Endothelial cell of umbilical vein (primary cell): ENCODE results near the gene SCIN.

Experiments
- EZH2 ChIP-seq: IDR thresholded peaks from 2 replicates; pipeline ENCODE4 v1.6.1; 2012; ENCODE audit warnings: borderline replicate concordance, low read depth, mild to moderate bottlenecking, moderate library complexity, low read length, inconsistent platforms; ENCODE audit not compliant: severe bottlenecking
- MYC ChIP-seq: IDR thresholded peaks from one replicate; pipeline ENCODE4 v1.6.1; 2011; ENCODE audit warnings: mild to moderate bottlenecking, low read depth, low read length
- POLR2A ChIP-seq: IDR thresholded peaks from 2 replicates; pipeline ENCODE4 v1.6.1; 2012; ENCODE audit warnings: low read depth, mild to moderate bottlenecking, control low read depth, low read length
- POLR2AphosphoS5 ChIP-seq: IDR thresholded peaks from 2 replicates; pipeline ENCODE4 v1.6.1; 2012; ENCODE audit warnings: low read depth, mild to moderate bottlenecking, control low read depth, low read length, moderate library complexity; ENCODE audit not compliant: insufficient read depth
- TF ChIP-seq, protein P1 (sequence below), 2 donors: IDR thresholded peaks; 1 replicate in 1 of 2; 2 replicates in 1 of 2; pipeline ENCODE4 v1.5.1; 2011; ENCODE audit warnings: low read length in 2 of 2, mild to moderate bottlenecking in 2 of 2, moderate library complexity in 2 of 2, control low read depth in 1 of 2, inconsistent platforms in 1 of 2, low read depth in 1 of 2; ENCODE audit not compliant: insufficient read depth in 1 of 2; ENCODE audit errors: extremely low read depth in 1 of 2
- TF ChIP-seq, protein P2 (sequence below): IDR thresholded peaks from 2 replicates; pipeline ENCODE4 v1.6.1; 2011; ENCODE audit not compliant: insufficient read depth, insufficient read length

DNA sequence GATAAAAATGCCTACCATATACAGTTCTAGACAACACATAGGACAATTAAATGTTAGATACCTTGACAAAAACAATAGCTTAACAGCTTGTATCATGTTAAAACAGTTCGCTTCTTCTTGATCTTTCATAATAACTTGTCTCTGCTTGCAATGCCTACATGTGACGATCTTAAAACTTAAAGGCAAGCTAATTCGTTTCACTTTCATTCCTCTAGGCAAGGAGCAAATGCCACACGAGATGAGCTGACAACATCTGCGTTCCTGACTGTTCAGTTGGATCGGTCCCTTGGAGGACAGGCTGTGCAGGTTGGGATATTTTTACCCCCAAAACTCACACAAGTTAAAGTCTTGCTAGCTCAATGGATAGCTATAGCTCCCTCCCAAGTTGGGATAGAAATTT, 65.3 kb downstream of the SCIN start:
- no peak for TF ChIP-seq EZH2
- TF ChIP-seq, protein P1, sequence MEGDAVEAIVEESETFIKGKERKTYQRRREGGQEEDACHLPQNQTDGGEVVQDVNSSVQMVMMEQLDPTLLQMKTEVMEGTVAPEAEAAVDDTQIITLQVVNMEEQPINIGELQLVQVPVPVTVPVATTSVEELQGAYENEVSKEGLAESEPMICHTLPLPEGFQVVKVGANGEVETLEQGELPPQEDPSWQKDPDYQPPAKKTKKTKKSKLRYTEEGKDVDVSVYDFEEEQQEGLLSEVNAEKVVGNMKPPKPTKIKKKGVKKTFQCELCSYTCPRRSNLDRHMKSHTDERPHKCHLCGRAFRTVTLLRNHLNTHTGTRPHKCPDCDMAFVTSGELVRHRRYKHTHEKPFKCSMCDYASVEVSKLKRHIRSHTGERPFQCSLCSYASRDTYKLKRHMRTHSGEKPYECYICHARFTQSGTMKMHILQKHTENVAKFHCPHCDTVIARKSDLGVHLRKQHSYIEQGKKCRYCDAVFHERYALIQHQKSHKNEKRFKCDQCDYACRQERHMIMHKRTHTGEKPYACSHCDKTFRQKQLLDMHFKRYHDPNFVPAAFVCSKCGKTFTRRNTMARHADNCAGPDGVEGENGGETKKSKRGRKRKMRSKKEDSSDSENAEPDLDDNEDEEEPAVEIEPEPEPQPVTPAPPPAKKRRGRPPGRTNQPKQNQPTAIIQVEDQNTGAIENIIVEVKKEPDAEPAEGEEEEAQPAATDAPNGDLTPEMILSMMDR (IDR thresholded peaks at IDR 0.05; ENCODE audit: extremely low read depth in 1 of 2, insufficient read depth in 1 of 2, low read depth in 1 of 2, low read length in 2 of 2): no peak
- TF ChIP-seq MYC: no peak
- TF ChIP-seq POLR2AphosphoS5: no peak
- no peak for TF ChIP-seq POLR2A
- TF ChIP-seq, protein P2, sequence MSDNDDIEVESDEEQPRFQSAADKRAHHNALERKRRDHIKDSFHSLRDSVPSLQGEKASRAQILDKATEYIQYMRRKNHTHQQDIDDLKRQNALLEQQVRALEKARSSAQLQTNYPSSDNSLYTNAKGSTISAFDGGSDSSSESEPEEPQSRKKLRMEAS: no peak
